Breast epithelium (tissue), 4 donors: Measurements from ENCODE around the gene PMPCA. TPM values are rescaled to one million over a fixed set of nuclear protein-coding genes. Genes with fewer than 3 reads are reported as not detected.

Experiments used
- DNase-seq, 2 donors: peaks; one replicate each; pipeline ENCODE4 v3.0.0-alpha.2; 2019; ENCODE audit warnings: low spot score in 2 of 2
- H3K27ac ChIP-seq, 2 donors: fragments of 200-600 bp; sonication (generic) in 1 of 2; one replicate each; pipeline ENCODE4 v1.5.1; 2016 to 2019; ENCODE audit warnings: mild to moderate bottlenecking in 1 of 2
- H3K27me3 ChIP-seq, 2 donors: fragments of 200-600 bp; sonication (generic) in 1 of 2; one replicate each; pipeline versions ENCODE4 v1.5.1 to v1.6.0; 2017 to 2019; ENCODE audit warnings: control low read depth in 1 of 2, mild to moderate bottlenecking in 1 of 2
- H3K36me3 ChIP-seq: fragments of 200-600 bp; one replicate; pipeline ENCODE4 v1.5.1; 2019
- H3K4me1 ChIP-seq, 2 donors: fragments of 200-600 bp; sonication (generic); one replicate each; pipeline ENCODE4 v1.5.1; 2016 to 2019; ENCODE audit warnings: control low read depth in 1 of 2
- H3K4me3 ChIP-seq, 3 donors: fragments of 200-600 bp; sonication (generic); 1 replicate in 2 of 3; 2 replicates in 1 of 3; pipeline ENCODE4 v1.5.1; 2016 to 2019; ENCODE audit warnings: mild to moderate bottlenecking in 3 of 3, moderate library complexity in 2 of 3
- H3K9me3 ChIP-seq, 2 donors: fragments of 200-600 bp; sonication (generic) in 1 of 2; one replicate each; pipeline ENCODE4 v1.5.1; 2016 to 2019; ENCODE audit warnings: control low read depth in 1 of 2
- POLR2A ChIP-seq: fragments of 450-650 bp; IDR thresholded peaks from one replicate; pipeline ENCODE4 v1.6.1; 2016; ENCODE audit warnings: antibody characterized with exemption, mild to moderate bottlenecking, moderate library complexity
- POLR2AphosphoS5 ChIP-seq, 3 donors: sonication (generic); formaldehyde crosslinking; IDR thresholded peaks; one replicate each; pipeline ENCODE4 v1.6.1; 2017; ENCODE audit warnings: antibody characterized with exemption in 3 of 3
- intact Hi-C: fragments of 100-400 bp; cut with DNase I; formaldehyde crosslinking; loops from one replicate; pipeline ENCODE4 v1.15.1; 2023; ENCODE audit warnings: low total_unique reads
- total RNA-seq, 3 donors: library from RNA; depleted of rRNA; stranded (reverse); fragments of >200 nt; gene quantifications; one replicate each; pipeline ENCODE4 v1.1.0, GENCODE V29; 2016
- TF ChIP-seq, protein P1 (sequence below), 3 donors: fragments of 450-650 bp; IDR thresholded peaks; one replicate each; pipeline ENCODE4 v1.5.1; 2016 to 2017; ENCODE audit warnings: antibody characterized with exemption in 3 of 3, mild to moderate bottlenecking in 3 of 3, moderate library complexity in 3 of 3

PMPCA gene
- total RNA-seq, 3 donors from 2014 or later: 31.4 to 37.0 (median 35.1) TPM

DNA sequence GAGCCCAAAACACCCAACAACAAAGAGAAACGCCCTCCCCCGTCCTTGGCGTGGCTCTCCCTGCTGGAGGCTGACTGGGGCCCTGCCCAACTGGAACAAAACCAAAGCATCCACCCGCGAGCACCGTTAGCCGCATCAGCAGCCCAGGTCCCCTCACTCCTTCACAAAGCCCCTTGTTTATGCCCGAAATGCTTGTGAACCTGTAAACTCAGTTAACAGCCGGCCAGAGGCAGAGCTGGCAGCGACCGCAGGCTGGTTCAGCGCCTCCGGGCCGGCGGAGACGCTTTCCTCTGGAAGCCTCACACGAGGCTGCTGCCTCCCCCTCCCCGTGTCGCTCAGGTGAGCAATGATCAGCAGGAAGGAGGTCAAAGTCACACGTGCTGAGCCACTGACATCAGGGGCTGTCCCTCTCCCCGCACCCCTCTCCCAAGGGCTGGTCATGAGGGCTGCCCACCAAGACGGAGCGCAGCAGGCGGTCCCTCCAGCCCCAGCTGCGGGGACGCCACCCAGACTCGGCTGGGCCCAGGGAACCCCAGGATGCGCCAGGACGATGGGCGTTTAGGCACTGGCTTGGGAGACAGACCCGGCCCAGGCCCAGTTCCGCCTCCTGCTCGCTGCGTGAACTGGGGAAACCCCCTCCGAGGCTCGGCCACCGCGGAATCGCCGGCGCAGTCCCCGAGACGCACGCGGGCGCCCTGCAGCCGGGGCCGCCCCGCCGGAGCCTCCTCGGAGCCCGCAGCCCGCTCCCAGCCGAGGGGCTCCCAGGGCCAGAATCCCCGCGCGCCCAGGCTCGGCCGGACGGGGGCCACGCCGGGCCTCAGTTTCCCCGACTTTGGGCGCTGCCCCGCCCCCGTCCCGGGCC is 11.1 kb upstream of the PMPCA start:
- H3K27ac ChIP-seq: no peak overlapping the region
- peak overlapping the region; percentile 93 to 95 (median 94) for H3K4me3 ChIP-seq
- intact Hi-C loops: no loop called here
- no peaks in the 10 kb centered on the region for H3K9me3 ChIP-seq
- no peaks in the 10 kb centered on the region for H3K36me3 ChIP-seq
- no peak for TF ChIP-seq POLR2AphosphoS5 (IDR thresholded peaks at IDR 0.05)
- no peak for TF ChIP-seq POLR2A
- TF ChIP-seq, protein P1, sequence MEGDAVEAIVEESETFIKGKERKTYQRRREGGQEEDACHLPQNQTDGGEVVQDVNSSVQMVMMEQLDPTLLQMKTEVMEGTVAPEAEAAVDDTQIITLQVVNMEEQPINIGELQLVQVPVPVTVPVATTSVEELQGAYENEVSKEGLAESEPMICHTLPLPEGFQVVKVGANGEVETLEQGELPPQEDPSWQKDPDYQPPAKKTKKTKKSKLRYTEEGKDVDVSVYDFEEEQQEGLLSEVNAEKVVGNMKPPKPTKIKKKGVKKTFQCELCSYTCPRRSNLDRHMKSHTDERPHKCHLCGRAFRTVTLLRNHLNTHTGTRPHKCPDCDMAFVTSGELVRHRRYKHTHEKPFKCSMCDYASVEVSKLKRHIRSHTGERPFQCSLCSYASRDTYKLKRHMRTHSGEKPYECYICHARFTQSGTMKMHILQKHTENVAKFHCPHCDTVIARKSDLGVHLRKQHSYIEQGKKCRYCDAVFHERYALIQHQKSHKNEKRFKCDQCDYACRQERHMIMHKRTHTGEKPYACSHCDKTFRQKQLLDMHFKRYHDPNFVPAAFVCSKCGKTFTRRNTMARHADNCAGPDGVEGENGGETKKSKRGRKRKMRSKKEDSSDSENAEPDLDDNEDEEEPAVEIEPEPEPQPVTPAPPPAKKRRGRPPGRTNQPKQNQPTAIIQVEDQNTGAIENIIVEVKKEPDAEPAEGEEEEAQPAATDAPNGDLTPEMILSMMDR (IDR thresholded peaks at IDR 0.05): no peak
- no peak for DNase-seq
- H3K27me3 ChIP-seq: no peaks in the 10 kb centered on the region
- H3K4me1 ChIP-seq: peaks cover 4 to 5% of the 10 kb centered on the region in 2 donors

DNA sequence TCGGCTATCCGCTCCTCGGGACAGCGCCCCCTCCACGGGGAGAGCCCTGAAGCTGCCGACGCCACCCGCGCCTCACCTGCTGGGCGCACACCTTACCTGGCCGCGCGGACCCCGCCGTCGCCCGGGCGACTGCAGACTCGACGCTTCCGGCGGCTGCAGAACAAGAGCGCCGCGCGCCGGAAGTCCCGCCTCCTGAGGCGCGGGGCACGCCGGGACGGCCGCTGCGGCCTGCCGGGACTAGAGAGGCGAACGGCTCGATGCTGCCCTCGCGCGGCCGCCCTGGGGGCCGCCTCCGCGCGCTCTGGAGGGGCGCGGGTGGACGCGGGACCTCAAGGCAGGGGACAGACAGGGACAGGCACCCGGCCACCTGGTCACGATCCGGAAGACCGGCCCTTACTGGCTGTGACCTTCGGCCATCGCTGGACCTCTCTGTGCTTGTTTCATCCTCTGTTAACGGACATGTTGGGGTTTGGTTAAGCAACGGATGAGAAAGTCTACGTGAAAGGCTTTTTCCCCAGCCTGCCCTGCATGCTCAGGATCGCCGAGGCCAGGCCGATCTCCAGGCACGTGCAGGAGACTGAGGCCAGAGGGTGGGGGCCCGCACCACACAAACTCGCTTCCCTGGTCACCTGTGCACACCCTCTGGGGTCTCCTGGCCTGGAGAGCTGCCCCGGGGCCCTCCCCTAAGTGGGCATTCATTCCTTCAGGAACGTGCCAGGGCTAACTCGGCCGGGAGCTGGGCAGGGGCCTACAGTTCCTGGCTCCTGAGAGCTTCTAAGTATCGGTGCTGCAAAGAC is 10.2 kb upstream of the PMPCA start, which contains the start of gene SNAPC4:
Gene SNAPC4 (minus strand): TSS at position 133 of the 797 bp plus-strand sequence. CDS start 1,742 bp downstream, outside the sequence.
- peak within 1 kb of the TSS in 1 of 2 donors; percentile 1 for H3K27ac ChIP-seq
- H3K36me3 ChIP-seq: no peaks in the 10 kb centered on the region
- TF ChIP-seq, protein P1 (IDR thresholded peaks at IDR 0.05): peak; percentile 58 to 93 (median 66)
- TF ChIP-seq POLR2A (no peak), POLR2AphosphoS5 (IDR thresholded peaks at IDR 0.05) (peak; percentile 18 to 32 (median 19))
- H3K27me3 ChIP-seq: no peaks in the 10 kb centered on the region
- peak within 1 kb of the TSS; percentile 93 to 95 (median 94) for H3K4me3 ChIP-seq
- intact Hi-C loops: no loop called here
- peaks cover 4 to 5% of the 10 kb centered on the region in 2 donors for H3K4me1 ChIP-seq
- peak; percentile 63 to 80 for DNase-seq
- no peaks in the 10 kb centered on the region for H3K9me3 ChIP-seq

DNA sequence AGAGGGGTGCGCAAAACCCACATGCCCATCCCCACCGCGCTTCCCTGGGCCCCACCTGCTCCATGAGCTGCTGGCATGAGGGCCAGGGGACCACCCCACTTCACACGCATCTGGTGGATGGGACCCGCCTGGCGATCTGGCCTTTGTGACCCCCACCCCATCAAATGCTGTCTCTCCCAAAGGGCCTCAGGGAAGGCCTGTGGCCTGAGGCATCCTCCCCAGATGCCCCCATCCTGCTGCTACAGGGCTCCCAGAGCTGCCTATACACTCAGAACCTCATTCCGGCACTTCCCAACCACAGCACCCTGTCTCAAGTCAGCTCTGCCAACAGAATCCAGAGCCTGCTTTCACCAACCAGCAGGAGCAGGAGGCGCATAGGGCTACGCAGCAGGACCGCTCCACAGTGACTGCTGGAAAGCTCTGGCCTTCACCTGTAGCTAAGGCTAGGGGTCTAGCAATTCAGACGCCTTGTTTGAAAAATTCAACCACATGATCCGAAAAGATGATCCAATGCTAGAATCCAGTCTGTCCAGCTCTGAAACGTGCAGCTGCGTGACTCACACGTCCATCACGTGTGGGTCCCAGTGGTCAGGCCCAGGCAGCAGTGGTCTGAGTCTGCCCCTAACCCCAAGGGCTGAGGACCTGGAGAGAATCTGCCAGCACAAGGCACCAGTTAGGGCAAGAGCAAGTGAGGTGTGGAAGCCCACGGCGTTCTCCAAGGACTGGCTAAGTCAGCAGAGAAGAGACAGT is 9.1 kb upstream of the PMPCA start:
- intact Hi-C loops: no loop called here
- Histone ChIP-seq H3K27ac (no peak overlapping the region), H3K36me3 (no peaks in the 10 kb centered on the region), H3K4me3 (no peak overlapping the region), H3K27me3 (no peaks in the 10 kb centered on the region), H3K9me3 (no peaks in the 10 kb centered on the region), H3K4me1 (peaks cover 4 to 5% of the 10 kb centered on the region in 2 donors)
- DNase-seq: no peak
- TF ChIP-seq POLR2A (no peak), POLR2AphosphoS5 (IDR thresholded peaks at IDR 0.05) (no peak)
- TF ChIP-seq, protein P1 (IDR thresholded peaks at IDR 0.05): no peak

GRCh38 chr9:136402067-136402466 is 8.4 kb upstream of the PMPCA start:
- Histone ChIP-seq H3K4me3 (no peak overlapping the region), H3K27me3 (no peaks in the 10 kb centered on the region), H3K9me3 (no peaks in the 10 kb centered on the region), H3K27ac (no peak overlapping the region), H3K4me1 (peaks cover 4 to 5% of the 10 kb centered on the region in 2 donors), H3K36me3 (no peaks in the 10 kb centered on the region)
- no peak for DNase-seq
- TF ChIP-seq POLR2A: no peak
- TF ChIP-seq POLR2AphosphoS5 (IDR thresholded peaks at IDR 0.05): no peak
- TF ChIP-seq, protein P1 (IDR thresholded peaks at IDR 0.05): no peak
- intact Hi-C loops: no loop called here
